ENCODE measurements around the gene EME1. TPM values are rescaled to one million over a fixed set of nuclear protein-coding genes. Genes with fewer than 3 reads are reported as not detected.

The EME1 gene
- total and polyA plus RNA-seq, 2 of the 8 experiments (the other 6 are each of a cell fraction or from before 2014, with no cell fraction given), result 13.9 to 16.3 TPM

DNA sequence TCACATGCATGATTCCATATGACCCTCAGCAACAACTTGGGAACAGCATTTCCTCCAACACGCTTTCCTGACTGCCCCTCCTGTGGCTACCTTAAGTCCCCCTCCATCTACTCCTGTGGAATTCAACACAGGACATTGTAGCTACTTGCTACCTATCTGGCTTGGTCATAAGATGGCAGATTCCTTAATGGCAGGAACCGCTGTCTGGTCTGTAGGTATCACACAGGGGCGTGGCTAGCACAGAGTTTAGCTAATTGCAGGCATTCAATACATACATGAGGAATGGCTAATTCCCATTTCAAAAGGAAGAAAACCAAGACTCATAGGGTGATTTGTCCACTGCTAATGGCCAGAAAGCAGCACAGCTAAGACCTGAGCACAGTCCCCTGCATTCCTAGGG is 15.7 kb downstream of the EME1 start (continued):
- TF ChIP-seq, protein P1, sequence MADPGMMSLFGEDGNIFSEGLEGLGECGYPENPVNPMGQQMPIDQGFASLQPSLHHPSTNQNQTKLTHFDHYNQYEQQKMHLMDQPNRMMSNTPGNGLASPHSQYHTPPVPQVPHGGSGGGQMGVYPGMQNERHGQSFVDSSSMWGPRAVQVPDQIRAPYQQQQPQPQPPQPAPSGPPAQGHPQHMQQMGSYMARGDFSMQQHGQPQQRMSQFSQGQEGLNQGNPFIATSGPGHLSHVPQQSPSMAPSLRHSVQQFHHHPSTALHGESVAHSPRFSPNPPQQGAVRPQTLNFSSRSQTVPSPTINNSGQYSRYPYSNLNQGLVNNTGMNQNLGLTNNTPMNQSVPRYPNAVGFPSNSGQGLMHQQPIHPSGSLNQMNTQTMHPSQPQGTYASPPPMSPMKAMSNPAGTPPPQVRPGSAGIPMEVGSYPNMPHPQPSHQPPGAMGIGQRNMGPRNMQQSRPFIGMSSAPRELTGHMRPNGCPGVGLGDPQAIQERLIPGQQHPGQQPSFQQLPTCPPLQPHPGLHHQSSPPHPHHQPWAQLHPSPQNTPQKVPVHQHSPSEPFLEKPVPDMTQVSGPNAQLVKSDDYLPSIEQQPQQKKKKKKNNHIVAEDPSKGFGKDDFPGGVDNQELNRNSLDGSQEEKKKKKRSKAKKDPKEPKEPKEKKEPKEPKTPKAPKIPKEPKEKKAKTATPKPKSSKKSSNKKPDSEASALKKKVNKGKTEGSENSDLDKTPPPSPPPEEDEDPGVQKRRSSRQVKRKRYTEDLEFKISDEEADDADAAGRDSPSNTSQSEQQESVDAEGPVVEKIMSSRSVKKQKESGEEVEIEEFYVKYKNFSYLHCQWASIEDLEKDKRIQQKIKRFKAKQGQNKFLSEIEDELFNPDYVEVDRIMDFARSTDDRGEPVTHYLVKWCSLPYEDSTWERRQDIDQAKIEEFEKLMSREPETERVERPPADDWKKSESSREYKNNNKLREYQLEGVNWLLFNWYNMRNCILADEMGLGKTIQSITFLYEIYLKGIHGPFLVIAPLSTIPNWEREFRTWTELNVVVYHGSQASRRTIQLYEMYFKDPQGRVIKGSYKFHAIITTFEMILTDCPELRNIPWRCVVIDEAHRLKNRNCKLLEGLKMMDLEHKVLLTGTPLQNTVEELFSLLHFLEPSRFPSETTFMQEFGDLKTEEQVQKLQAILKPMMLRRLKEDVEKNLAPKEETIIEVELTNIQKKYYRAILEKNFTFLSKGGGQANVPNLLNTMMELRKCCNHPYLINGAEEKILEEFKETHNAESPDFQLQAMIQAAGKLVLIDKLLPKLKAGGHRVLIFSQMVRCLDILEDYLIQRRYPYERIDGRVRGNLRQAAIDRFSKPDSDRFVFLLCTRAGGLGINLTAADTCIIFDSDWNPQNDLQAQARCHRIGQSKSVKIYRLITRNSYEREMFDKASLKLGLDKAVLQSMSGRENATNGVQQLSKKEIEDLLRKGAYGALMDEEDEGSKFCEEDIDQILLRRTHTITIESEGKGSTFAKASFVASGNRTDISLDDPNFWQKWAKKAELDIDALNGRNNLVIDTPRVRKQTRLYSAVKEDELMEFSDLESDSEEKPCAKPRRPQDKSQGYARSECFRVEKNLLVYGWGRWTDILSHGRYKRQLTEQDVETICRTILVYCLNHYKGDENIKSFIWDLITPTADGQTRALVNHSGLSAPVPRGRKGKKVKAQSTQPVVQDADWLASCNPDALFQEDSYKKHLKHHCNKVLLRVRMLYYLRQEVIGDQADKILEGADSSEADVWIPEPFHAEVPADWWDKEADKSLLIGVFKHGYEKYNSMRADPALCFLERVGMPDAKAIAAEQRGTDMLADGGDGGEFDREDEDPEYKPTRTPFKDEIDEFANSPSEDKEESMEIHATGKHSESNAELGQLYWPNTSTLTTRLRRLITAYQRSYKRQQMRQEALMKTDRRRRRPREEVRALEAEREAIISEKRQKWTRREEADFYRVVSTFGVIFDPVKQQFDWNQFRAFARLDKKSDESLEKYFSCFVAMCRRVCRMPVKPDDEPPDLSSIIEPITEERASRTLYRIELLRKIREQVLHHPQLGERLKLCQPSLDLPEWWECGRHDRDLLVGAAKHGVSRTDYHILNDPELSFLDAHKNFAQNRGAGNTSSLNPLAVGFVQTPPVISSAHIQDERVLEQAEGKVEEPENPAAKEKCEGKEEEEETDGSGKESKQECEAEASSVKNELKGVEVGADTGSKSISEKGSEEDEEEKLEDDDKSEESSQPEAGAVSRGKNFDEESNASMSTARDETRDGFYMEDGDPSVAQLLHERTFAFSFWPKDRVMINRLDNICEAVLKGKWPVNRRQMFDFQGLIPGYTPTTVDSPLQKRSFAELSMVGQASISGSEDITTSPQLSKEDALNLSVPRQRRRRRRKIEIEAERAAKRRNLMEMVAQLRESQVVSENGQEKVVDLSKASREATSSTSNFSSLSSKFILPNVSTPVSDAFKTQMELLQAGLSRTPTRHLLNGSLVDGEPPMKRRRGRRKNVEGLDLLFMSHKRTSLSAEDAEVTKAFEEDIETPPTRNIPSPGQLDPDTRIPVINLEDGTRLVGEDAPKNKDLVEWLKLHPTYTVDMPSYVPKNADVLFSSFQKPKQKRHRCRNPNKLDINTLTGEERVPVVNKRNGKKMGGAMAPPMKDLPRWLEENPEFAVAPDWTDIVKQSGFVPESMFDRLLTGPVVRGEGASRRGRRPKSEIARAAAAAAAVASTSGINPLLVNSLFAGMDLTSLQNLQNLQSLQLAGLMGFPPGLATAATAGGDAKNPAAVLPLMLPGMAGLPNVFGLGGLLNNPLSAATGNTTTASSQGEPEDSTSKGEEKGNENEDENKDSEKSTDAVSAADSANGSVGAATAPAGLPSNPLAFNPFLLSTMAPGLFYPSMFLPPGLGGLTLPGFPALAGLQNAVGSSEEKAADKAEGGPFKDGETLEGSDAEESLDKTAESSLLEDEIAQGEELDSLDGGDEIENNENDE (IDR thresholded peaks at IDR 0.05; ENCODE audit: insufficient replicate concordance, low read length), result no peak
- no peak for TF ChIP-seq GABPA (IDR thresholded peaks at IDR 0.05; ENCODE audit: borderline replicate concordance, insufficient read depth, low read length)
- TF ChIP-seq CBX8 (IDR thresholded peaks at IDR 0.05; ENCODE audit: borderline replicate concordance, low read depth, low read length), result no peak
- no peak for TF ChIP-seq SP4 (IDR thresholded peaks at IDR 0.05; ENCODE audit: low read length)
- no peak for TF ChIP-seq CREB1 (IDR thresholded peaks at IDR 0.05)
- no peak for TF ChIP-seq RAD21 (IDR thresholded peaks at IDR 0.05 in 1 of 2, conservative IDR thresholded peaks at IDR 0.05 in 1 of 2; ENCODE audit: low read depth in 2 of 2, low read length in 2 of 2)
- TF ChIP-seq EZH2 (IDR thresholded peaks at IDR 0.05; ENCODE audit: low read depth, low read length, severe bottlenecking), result no peak
- no peak for TF ChIP-seq SP2 (IDR thresholded peaks at IDR 0.05; ENCODE audit: low read length)

All from H1 (cell line).